ENCODE data around the gene ZFAND3. TPM values are rescaled to one million over a fixed set of nuclear protein-coding genes. Genes with fewer than 3 reads are reported as not detected.

Gene ZFAND3
- total RNA-seq, 4 donors from 2014 or later, result 43.5 to 73.1 (median 49.0) TPM

DNA sequence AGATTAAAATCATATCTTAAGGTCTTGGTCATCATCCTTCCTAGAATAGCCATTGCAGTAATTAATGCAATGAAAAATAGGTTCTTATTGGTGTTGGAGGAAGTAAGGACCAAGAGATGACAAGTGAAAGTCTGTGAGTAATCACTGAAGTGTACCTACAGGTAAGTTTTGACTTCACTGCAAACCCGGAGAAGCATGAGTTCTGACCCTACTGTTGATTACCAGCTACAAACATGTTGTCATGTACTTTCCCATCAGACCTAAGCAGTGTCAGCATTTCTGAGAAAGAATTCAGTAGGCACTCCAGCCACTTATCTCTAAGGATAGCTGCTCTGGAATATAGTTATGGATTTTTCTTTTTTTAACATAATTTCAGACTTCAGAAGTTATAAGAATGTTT is 280.9 kb downstream of the ZFAND3 start:
- TF ChIP-seq, protein P1, sequence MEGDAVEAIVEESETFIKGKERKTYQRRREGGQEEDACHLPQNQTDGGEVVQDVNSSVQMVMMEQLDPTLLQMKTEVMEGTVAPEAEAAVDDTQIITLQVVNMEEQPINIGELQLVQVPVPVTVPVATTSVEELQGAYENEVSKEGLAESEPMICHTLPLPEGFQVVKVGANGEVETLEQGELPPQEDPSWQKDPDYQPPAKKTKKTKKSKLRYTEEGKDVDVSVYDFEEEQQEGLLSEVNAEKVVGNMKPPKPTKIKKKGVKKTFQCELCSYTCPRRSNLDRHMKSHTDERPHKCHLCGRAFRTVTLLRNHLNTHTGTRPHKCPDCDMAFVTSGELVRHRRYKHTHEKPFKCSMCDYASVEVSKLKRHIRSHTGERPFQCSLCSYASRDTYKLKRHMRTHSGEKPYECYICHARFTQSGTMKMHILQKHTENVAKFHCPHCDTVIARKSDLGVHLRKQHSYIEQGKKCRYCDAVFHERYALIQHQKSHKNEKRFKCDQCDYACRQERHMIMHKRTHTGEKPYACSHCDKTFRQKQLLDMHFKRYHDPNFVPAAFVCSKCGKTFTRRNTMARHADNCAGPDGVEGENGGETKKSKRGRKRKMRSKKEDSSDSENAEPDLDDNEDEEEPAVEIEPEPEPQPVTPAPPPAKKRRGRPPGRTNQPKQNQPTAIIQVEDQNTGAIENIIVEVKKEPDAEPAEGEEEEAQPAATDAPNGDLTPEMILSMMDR (IDR thresholded peaks at IDR 0.05; ENCODE audit: low read depth), result no peak

DNA sequence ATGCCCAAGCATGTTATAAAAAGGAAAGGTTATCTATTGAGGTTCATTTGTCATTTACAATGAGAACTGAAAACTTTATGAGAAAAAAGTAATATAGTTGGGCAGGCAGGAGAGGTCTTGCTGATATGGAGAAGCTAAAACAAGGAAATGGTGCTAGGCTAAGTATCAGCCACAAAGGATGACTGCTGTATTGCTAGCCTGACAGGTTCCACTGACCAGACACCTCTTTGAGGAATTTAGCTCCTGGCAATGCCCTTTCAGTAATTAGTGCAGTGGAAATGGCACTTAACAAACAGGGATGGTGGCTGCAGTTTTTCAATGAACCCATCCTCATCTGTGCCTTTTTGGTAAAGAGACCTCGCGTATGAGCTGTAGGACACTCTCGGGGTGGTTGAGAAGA is 284.4 kb downstream of the ZFAND3 start:
- TF ChIP-seq, protein P1 (IDR thresholded peaks at IDR 0.05; ENCODE audit: low read depth), result no peak

- TF ChIP-seq, protein P1 (IDR thresholded peaks at IDR 0.05; ENCODE audit: low read depth), result no peak
These were observed 285.5 kb downstream of the ZFAND3 start for GRCh38 chr6:38105066-38105465.

- TF ChIP-seq, protein P1 (IDR thresholded peaks at IDR 0.05; ENCODE audit: low read depth), result no peak
These were observed 287.5 kb downstream of the ZFAND3 start for GRCh38 chr6:38107073-38107472.

GRCh38 chr6:38110481-38110971 is 291.0 kb downstream of the ZFAND3 start:
- TF ChIP-seq, protein P1 (IDR thresholded peaks at IDR 0.05; ENCODE audit: low read depth), result no peak

DNA sequence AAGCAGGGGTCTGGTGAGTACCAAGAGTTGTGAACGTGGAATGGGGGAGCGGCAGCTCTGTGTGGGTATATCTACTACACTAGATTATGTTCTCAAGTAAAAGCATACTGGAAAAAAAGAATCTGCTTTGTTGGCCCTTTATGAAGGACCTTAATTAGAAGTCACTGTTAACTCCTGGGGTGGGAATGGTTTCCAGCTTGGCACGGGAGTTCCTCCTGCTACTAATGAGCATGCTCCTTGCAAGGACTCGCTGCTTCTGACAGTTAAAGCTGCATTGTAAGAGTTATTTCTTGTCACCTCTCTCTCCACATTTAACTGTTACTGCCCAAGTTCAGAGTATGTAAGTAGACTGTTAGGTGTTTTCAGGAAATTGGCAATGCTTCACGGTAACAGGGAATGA is 292.7 kb downstream of the ZFAND3 start:
- TF ChIP-seq, protein P1 (IDR thresholded peaks at IDR 0.05; ENCODE audit: low read depth), result no peak

GRCh38 chr6:38113825-38114576 is 294.5 kb downstream of the ZFAND3 start:
- TF ChIP-seq, protein P1 (IDR thresholded peaks at IDR 0.05; ENCODE audit: low read depth), result no peak
